GM23338 (cell line): Measurements from ENCODE around the gene MFGE8. TPM values are rescaled to one million over a fixed set of nuclear protein-coding genes. Genes with fewer than 3 reads are reported as not detected.
"Not testable (repeated sequence)": the region's sequence is repeated elsewhere in the genome, so short reads cannot be mapped to it uniquely, and the experiment has no call there.

ENCODE experiments used
- ATAC-seq: fragments of 200-7000 bp; cut with Tn5 transposase; 3 replicates; pipeline ENCODE4 v1.9.1; 2020
- DNase-seq: peaks from one replicate; pipeline ENCODE4 v3.0.0-alpha.2; 2015; ENCODE audit warnings: low spot score
- H2AFZ ChIP-seq: fragments of 200-600 bp; sonication (generic); 2 replicates; pipeline ENCODE4 v1.8.0; 2016; ENCODE audit warnings: antibody characterized with exemption, mild to moderate bottlenecking, moderate library complexity
- H3F3A ChIP-seq: fragments of 200-600 bp; sonication (generic); replicated peaks from 2 replicates; pipeline ENCODE4 v1.8.0; 2017; ENCODE audit warnings: antibody characterized with exemption, mixed run types, low read depth
- H3K27ac ChIP-seq: fragments of 200-600 bp; sonication (generic); 2 replicates; pipeline ENCODE4 v1.6.1; 2016; ENCODE audit warnings: low read depth
- H3K27me3 ChIP-seq: fragments of 200-600 bp; sonication (generic); 2 replicates; pipeline ENCODE4 v1.8.0; 2016; ENCODE audit warnings: mild to moderate bottlenecking, mixed run types, moderate library complexity; ENCODE audit not compliant: insufficient read depth
- H3K36me3 ChIP-seq: fragments of 200-600 bp; sonication (generic); 2 replicates; pipeline ENCODE4 v1.8.0; 2016; ENCODE audit warnings: mild to moderate bottlenecking; ENCODE audit not compliant: insufficient read depth
- H3K4me1 ChIP-seq: fragments of 200-600 bp; sonication (generic); 2 replicates; pipeline ENCODE4 v1.8.0; 2016; ENCODE audit warnings: mild to moderate bottlenecking, moderate library complexity; ENCODE audit not compliant: insufficient read depth
- H3K4me2 ChIP-seq: fragments of 200-600 bp; sonication (generic); 2 replicates; pipeline ENCODE4 v1.7.1; 2017; ENCODE audit warnings: mixed run types
- H3K4me3 ChIP-seq: fragments of 200-600 bp; sonication (generic); 2 replicates; pipeline ENCODE4 v1.6.1; 2016; ENCODE audit warnings: mixed run types
- H3K79me2 ChIP-seq: fragments of 200-600 bp; sonication (generic); replicated peaks from 2 replicates; pipeline ENCODE4 v1.8.0; 2017; ENCODE audit warnings: mild to moderate bottlenecking; ENCODE audit not compliant: insufficient read depth
- H3K9me2 ChIP-seq: fragments of 200-600 bp; sonication (generic); 2 replicates; pipeline ENCODE4 v1.8.0; 2017; ENCODE audit not compliant: insufficient read depth
- H4K20me1 ChIP-seq: fragments of 200-600 bp; sonication (generic); replicated peaks from 2 replicates; pipeline ENCODE4 v1.8.0; 2017; ENCODE audit warnings: mild to moderate bottlenecking; ENCODE audit not compliant: insufficient read depth
- H3K27ac Mint-ChIP-seq: 2 replicates; pipeline ENCODE4 v1.8.0; 2020; ENCODE audit warnings: inconsistent platforms, mild to moderate bottlenecking, moderate library complexity, mixed read lengths
- H3K27me3 Mint-ChIP-seq: 3 replicates; pipeline ENCODE4 v1.8.0; 2022; ENCODE audit warnings: low read depth, mild to moderate bottlenecking, moderate library complexity, mixed read lengths, inconsistent platforms; ENCODE audit not compliant: insufficient read depth, poor library complexity
- H3K36me3 Mint-ChIP-seq: 3 replicates; pipeline ENCODE4 v1.8.0; 2021; ENCODE audit warnings: low read depth, mild to moderate bottlenecking, inconsistent platforms, moderate library complexity, mixed read lengths
- H3K4me1 Mint-ChIP-seq: 3 replicates; pipeline ENCODE4 v1.8.0; 2020; ENCODE audit warnings: mild to moderate bottlenecking, inconsistent platforms, mixed read lengths
- H3K4me3 Mint-ChIP-seq: 3 replicates; pipeline ENCODE4 v1.8.0; 2021; ENCODE audit warnings: moderate library complexity, mild to moderate bottlenecking, inconsistent platforms, mixed read lengths
- H3K9me3 Mint-ChIP-seq: 3 replicates; pipeline ENCODE4 v1.8.0; 2020; ENCODE audit warnings: moderate library complexity, mild to moderate bottlenecking, inconsistent platforms, mixed read lengths
- polyA plus RNA-seq: library from polyadenylated mRNA; unstranded; fragments of >200 nt; fragmentation: Nextera tagmentation; extraction: Ambion mirVana; gene quantifications from 2 replicates; pipeline ENCODE4 v1.2.1, GENCODE V29; 2016
- total RNA-seq: library from RNA; depleted of rRNA; stranded (reverse); fragments of >200 nt; shearing (Covaris generic); gene quantifications from 2 replicates; pipeline ENCODE4 v1.2.3, GENCODE V29; 2014

Gene MFGE8
- total and polyA plus RNA-seq, 2 experiments from 2014 or later, result 279 to 671 TPM

- H3K4me3 Mint-ChIP-seq, H3K4me1 Mint-ChIP-seq, H3K27ac Mint-ChIP-seq, H4K20me1 ChIP-seq, H3K4me2 ChIP-seq, H3K79me2 ChIP-seq, H3K4me1 ChIP-seq, H3K27me3 Mint-ChIP-seq, H3K27me3 ChIP-seq, H3F3A ChIP-seq, DNase-seq, H3K27ac ChIP-seq, ATAC-seq, H3K4me3 ChIP-seq, H2AFZ ChIP-seq: not testable (repeated sequence)
- Mint-ChIP-seq H3K36me3 (peaks cover 51% of the 10 kb centered on the region), H3K9me3 (peaks cover 80% of the 10 kb centered on the region)
- Histone ChIP-seq H3K36me3 (peaks cover 22% of the 10 kb centered on the region), H3K9me2 (peaks cover 10% of the 10 kb centered on the region; the same call in 1 of the 2 replicates)
Observed at GRCh38 chr15:88929358-88930098, 16.3 kb upstream of the MFGE8 start.

DNA sequence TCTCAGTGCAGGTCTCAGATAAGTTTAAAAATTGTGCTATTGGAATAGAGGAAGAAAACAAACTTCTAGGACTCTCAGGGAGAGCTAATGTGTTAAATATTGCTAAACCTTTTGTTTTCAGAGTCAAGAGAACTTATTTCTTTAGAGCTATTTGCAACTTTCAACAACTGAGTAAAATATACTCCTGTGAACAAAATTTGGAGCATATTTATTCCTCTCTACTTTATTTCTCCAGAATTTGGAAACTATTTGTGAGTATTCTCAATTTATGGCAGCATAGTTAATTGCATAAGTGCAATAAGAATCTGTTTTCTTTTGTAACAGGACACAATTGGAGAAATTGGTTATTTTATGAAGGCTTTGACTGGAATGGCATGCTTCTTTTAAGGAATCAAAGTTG lies 15.0 kb upstream of the MFGE8 start:
- Mint-ChIP-seq H3K9me3 (peaks cover 69% of the 10 kb centered on the region), H3K36me3 (peaks cover 45% of the 10 kb centered on the region)
- H3K4me1 ChIP-seq, H3F3A ChIP-seq, H3K27ac ChIP-seq, ATAC-seq, H3K4me3 Mint-ChIP-seq, H2AFZ ChIP-seq, H3K4me2 ChIP-seq, H3K79me2 ChIP-seq, H3K4me3 ChIP-seq, H4K20me1 ChIP-seq, H3K27me3 Mint-ChIP-seq, H3K27me3 ChIP-seq, H3K27ac Mint-ChIP-seq, DNase-seq, H3K4me1 Mint-ChIP-seq: not testable (repeated sequence)
- Histone ChIP-seq H3K9me2 (peaks cover 10% of the 10 kb centered on the region; the same call in 1 of the 2 replicates), H3K36me3 (peaks cover 14% of the 10 kb centered on the region)

- not testable (repeated sequence) for H3K27ac ChIP-seq, H3K4me1 Mint-ChIP-seq
Observed at GRCh38 chr15:88925648-88926047, 12.5 kb upstream of the MFGE8 start.

GRCh38 chr15:88920892-88921435 lies 7.8 kb upstream of the MFGE8 start:
- H3K4me3 Mint-ChIP-seq, H4K20me1 ChIP-seq, H3K4me1 ChIP-seq, H3K4me2 ChIP-seq, H3K27ac ChIP-seq, DNase-seq, H3K36me3 ChIP-seq, H3K27me3 ChIP-seq, H3K4me3 ChIP-seq, H3K36me3 Mint-ChIP-seq, H3K27ac Mint-ChIP-seq, H3F3A ChIP-seq, H3K27me3 Mint-ChIP-seq, ATAC-seq, H3K9me2 ChIP-seq, H3K79me2 ChIP-seq, H3K4me1 Mint-ChIP-seq: not testable (repeated sequence)
- peaks cover 15% of the 10 kb centered on the region; the same call in 2 of the 3 replicates for H3K9me3 Mint-ChIP-seq
- H2AFZ ChIP-seq, result 0 out of 2 replicates have a peak overlapping the region, but pooled peaks have one; percentile 52

More at GRCh38 chr15:88925648-88926047, 12.5 kb upstream of the MFGE8 start:
- H3K79me2 ChIP-seq, H4K20me1 ChIP-seq, H2AFZ ChIP-seq, H3K4me3 ChIP-seq, H3F3A ChIP-seq, ATAC-seq, H3K9me2 ChIP-seq, DNase-seq, H3K27ac Mint-ChIP-seq, H3K4me1 ChIP-seq, H3K27me3 Mint-ChIP-seq, H3K4me3 Mint-ChIP-seq, H3K4me2 ChIP-seq, H3K27me3 ChIP-seq: not testable (repeated sequence)
- Mint-ChIP-seq H3K36me3 (peaks cover 28% of the 10 kb centered on the region), H3K9me3 (peaks cover 52% of the 10 kb centered on the region)
- H3K36me3 ChIP-seq, result peaks cover 14% of the 10 kb centered on the region
